H1 (cell line): ENCODE results near the gene RAB11FIP3. TPM values are rescaled to one million over a fixed set of nuclear protein-coding genes. Genes with fewer than 3 reads are reported as not detected.

Experiments used
- BACH1 ChIP-seq: IDR thresholded peaks from 2 replicates; pipeline ENCODE4 v1.6.1; 2012; ENCODE audit warnings: low read length, improper control_type of control experiment
- JUND ChIP-seq: IDR thresholded peaks from 2 replicates; pipeline ENCODE4 v1.6.1; 2011; ENCODE audit warnings: mild to moderate bottlenecking, improper control_type of control experiment, low read length
- KDM5A ChIP-seq: fragments of 200-600 bp; IDR thresholded peaks from 2 replicates; pipeline ENCODE4 v1.7.1; 2012; ENCODE audit warnings: mild to moderate bottlenecking, low read length, inconsistent platforms, mixed read lengths
- POLR2AphosphoS5 ChIP-seq: IDR thresholded peaks from 2 replicates; pipeline ENCODE4 v1.6.1; 2011; ENCODE audit warnings: low read depth, low read length
- SIN3A ChIP-seq, 2 experiments: IDR thresholded peaks in 1 of 2; conservative IDR thresholded peaks in 1 of 2; 2 replicates each; pipeline ENCODE4 v1.6.1; 2011 to 2012; ENCODE audit warnings: low read length in 2 of 2, improper control_type of control experiment in 1 of 2, low read depth in 1 of 2, mild to moderate bottlenecking in 1 of 2
- polyA plus RNA-seq, 7 experiments: library from polyadenylated mRNA; depleted of rRNA in 3 of 7; stranded (reverse) in 5 of 7; unstranded in 2 of 7; fragments of >200 nt in 5 of 7; fragments of 200-250 nt in 2 of 7; gene quantifications; 1 replicate in 5 of 7; 2 replicates in 1 of 7; 4 replicates in 1 of 7; pipeline versions ENCODE4 v1.2.1 to v1.2.3, GENCODE V29; 2011 to 2013; ENCODE audit warnings: missing spikeins in 2 of 7, mixed read lengths in 2 of 7
- total RNA-seq: library from RNA; stranded (reverse); fragmentation: NEBNext Ultra II Directional; extraction: Animal tissue kit (Norgen Biotek cat#: 25700); gene quantifications from 2 replicates; pipeline ENCODE4 v1.2.1, GENCODE V29; 2021
- TF ChIP-seq, protein P1 (sequence below): IDR thresholded peaks from 2 replicates; pipeline ENCODE4 v1.6.1; 2012; ENCODE audit warnings: low read length, inconsistent platforms
- TF ChIP-seq, protein P2 (sequence below): IDR thresholded peaks from 2 replicates; pipeline ENCODE4 v1.6.1; 2012; ENCODE audit warnings: inconsistent platforms
- TF ChIP-seq, protein P3 (sequence below): IDR thresholded peaks from 2 replicates; pipeline ENCODE4 v1.6.1; 2012; ENCODE audit warnings: inconsistent platforms
- TF ChIP-seq, protein P4 (sequence below): fragments of 300-600 bp; sonication (generic); IDR thresholded peaks from 2 replicates; pipeline ENCODE4 v1.7.1; 2012; ENCODE audit warnings: low read length, moderate library complexity, mild to moderate bottlenecking, inconsistent platforms; ENCODE audit not compliant: insufficient replicate concordance

RAB11FIP3 gene
- total and polyA plus RNA-seq, 2 of the 8 experiments (the other 6 are each of a cell fraction or from before 2014, with no cell fraction given), result 9.3 to 35.2 TPM

DNA sequence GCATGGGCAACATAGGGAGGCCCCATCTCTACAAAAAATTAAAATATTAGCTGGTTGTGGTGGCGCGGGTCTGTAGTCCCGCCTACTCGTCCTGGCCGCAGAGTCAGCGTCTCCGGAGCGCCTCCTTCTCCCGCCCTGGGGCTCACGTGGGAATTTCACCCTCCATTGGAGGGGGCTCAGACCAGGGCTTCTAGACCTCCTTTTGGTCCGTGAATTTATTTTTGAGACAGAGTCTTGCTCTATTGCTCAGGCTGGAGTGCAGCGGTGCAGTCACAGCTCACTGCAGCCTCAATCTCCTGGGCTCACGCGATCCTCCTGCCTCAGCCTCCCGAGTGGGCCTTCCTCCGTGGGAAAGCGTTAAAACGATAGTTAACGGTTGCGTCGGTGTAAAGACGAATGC is 28.8 kb upstream of the RAB11FIP3 start (continued):
- TF ChIP-seq KDM5A (no peak), JUND (no peak), POLR2AphosphoS5 (0 out of 2 replicates have a peak, but pooled peaks have one; percentile 2), SIN3A (conservative IDR thresholded peaks at IDR 0.05 in 1 of 2, IDR thresholded peaks at IDR 0.05 in 1 of 2; ENCODE audit: low read depth in 1 of 2, low read length in 2 of 2) (no peak), BACH1 (peak; percentile 71)
- TF ChIP-seq, protein P1, sequence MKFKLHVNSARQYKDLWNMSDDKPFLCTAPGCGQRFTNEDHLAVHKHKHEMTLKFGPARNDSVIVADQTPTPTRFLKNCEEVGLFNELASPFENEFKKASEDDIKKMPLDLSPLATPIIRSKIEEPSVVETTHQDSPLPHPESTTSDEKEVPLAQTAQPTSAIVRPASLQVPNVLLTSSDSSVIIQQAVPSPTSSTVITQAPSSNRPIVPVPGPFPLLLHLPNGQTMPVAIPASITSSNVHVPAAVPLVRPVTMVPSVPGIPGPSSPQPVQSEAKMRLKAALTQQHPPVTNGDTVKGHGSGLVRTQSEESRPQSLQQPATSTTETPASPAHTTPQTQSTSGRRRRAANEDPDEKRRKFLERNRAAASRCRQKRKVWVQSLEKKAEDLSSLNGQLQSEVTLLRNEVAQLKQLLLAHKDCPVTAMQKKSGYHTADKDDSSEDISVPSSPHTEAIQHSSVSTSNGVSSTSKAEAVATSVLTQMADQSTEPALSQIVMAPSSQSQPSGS, result no peak
- TF ChIP-seq, protein P2, sequence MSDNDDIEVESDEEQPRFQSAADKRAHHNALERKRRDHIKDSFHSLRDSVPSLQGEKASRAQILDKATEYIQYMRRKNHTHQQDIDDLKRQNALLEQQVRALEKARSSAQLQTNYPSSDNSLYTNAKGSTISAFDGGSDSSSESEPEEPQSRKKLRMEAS, result 0 out of 2 replicates have a peak, but pooled peaks have one; percentile 42
- TF ChIP-seq, protein P3, sequence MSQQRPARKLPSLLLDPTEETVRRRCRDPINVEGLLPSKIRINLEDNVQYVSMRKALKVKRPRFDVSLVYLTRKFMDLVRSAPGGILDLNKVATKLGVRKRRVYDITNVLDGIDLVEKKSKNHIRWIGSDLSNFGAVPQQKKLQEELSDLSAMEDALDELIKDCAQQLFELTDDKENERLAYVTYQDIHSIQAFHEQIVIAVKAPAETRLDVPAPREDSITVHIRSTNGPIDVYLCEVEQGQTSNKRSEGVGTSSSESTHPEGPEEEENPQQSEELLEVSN, result peak; percentile 60; the same call in 1 of the 2 replicates
- TF ChIP-seq, protein P4, sequence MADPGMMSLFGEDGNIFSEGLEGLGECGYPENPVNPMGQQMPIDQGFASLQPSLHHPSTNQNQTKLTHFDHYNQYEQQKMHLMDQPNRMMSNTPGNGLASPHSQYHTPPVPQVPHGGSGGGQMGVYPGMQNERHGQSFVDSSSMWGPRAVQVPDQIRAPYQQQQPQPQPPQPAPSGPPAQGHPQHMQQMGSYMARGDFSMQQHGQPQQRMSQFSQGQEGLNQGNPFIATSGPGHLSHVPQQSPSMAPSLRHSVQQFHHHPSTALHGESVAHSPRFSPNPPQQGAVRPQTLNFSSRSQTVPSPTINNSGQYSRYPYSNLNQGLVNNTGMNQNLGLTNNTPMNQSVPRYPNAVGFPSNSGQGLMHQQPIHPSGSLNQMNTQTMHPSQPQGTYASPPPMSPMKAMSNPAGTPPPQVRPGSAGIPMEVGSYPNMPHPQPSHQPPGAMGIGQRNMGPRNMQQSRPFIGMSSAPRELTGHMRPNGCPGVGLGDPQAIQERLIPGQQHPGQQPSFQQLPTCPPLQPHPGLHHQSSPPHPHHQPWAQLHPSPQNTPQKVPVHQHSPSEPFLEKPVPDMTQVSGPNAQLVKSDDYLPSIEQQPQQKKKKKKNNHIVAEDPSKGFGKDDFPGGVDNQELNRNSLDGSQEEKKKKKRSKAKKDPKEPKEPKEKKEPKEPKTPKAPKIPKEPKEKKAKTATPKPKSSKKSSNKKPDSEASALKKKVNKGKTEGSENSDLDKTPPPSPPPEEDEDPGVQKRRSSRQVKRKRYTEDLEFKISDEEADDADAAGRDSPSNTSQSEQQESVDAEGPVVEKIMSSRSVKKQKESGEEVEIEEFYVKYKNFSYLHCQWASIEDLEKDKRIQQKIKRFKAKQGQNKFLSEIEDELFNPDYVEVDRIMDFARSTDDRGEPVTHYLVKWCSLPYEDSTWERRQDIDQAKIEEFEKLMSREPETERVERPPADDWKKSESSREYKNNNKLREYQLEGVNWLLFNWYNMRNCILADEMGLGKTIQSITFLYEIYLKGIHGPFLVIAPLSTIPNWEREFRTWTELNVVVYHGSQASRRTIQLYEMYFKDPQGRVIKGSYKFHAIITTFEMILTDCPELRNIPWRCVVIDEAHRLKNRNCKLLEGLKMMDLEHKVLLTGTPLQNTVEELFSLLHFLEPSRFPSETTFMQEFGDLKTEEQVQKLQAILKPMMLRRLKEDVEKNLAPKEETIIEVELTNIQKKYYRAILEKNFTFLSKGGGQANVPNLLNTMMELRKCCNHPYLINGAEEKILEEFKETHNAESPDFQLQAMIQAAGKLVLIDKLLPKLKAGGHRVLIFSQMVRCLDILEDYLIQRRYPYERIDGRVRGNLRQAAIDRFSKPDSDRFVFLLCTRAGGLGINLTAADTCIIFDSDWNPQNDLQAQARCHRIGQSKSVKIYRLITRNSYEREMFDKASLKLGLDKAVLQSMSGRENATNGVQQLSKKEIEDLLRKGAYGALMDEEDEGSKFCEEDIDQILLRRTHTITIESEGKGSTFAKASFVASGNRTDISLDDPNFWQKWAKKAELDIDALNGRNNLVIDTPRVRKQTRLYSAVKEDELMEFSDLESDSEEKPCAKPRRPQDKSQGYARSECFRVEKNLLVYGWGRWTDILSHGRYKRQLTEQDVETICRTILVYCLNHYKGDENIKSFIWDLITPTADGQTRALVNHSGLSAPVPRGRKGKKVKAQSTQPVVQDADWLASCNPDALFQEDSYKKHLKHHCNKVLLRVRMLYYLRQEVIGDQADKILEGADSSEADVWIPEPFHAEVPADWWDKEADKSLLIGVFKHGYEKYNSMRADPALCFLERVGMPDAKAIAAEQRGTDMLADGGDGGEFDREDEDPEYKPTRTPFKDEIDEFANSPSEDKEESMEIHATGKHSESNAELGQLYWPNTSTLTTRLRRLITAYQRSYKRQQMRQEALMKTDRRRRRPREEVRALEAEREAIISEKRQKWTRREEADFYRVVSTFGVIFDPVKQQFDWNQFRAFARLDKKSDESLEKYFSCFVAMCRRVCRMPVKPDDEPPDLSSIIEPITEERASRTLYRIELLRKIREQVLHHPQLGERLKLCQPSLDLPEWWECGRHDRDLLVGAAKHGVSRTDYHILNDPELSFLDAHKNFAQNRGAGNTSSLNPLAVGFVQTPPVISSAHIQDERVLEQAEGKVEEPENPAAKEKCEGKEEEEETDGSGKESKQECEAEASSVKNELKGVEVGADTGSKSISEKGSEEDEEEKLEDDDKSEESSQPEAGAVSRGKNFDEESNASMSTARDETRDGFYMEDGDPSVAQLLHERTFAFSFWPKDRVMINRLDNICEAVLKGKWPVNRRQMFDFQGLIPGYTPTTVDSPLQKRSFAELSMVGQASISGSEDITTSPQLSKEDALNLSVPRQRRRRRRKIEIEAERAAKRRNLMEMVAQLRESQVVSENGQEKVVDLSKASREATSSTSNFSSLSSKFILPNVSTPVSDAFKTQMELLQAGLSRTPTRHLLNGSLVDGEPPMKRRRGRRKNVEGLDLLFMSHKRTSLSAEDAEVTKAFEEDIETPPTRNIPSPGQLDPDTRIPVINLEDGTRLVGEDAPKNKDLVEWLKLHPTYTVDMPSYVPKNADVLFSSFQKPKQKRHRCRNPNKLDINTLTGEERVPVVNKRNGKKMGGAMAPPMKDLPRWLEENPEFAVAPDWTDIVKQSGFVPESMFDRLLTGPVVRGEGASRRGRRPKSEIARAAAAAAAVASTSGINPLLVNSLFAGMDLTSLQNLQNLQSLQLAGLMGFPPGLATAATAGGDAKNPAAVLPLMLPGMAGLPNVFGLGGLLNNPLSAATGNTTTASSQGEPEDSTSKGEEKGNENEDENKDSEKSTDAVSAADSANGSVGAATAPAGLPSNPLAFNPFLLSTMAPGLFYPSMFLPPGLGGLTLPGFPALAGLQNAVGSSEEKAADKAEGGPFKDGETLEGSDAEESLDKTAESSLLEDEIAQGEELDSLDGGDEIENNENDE, result no peak
